Measurements from ENCODE around the gene PMIS2.

Gene PMIS2

DNA sequence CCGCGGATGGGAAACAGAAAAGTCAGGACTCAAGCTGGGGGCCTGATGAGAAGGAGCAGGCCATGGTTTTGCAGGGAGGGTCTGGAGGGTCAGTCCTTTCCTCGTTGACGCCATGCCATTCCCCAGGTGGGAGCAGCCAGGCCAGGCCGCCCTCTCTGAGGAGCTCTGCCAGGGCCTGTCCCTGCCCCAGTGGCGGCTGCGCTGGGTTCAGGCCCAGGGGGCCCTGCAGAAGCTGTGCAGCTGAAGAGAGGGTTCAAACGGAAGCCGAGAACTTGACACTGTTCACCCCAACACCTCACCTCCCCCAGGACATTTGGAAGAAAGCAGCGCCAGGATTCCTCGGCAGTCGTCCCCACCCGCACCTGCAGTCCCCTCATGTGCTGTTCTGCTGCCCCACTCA lies 36.8 kb downstream of the PMIS2 start:
- no peak overlapping the region for H2AK5ac ChIP-seq (ENCODE audit: low read length)
- no peak overlapping the region for H2BK5ac ChIP-seq (ENCODE audit: low read depth, low read length, poor library complexity)
- no peaks in the 10 kb centered on the region for H3K4me1 ChIP-seq (ENCODE audit: control insufficient read depth in 1 of 2, insufficient read depth in 2 of 2, low read length in 2 of 2)
- no peak overlapping the region for H3K4me2 ChIP-seq (ENCODE audit: low read length)
- no peaks in the 10 kb centered on the region for H3K9me3 ChIP-seq (ENCODE audit: insufficient read depth, low read depth, low read length)
- no peak overlapping the region for H3K4me3 ChIP-seq (ENCODE audit: low read depth, low read length)
- peaks cover 26 to 33% of the 10 kb centered on the region in 2 experiments for H3K36me3 ChIP-seq (ENCODE audit: control insufficient read depth in 1 of 2, insufficient read depth in 2 of 2, low read length in 2 of 2)
- no peak overlapping the region for H3K18ac ChIP-seq (ENCODE audit: low read length)
- H3K9ac ChIP-seq (ENCODE audit: low read length) = no peak overlapping the region
- peak overlapping the region; percentile 20 for H4K8ac ChIP-seq (ENCODE audit: low read depth, low read length)
- no peak overlapping the region for H3K27ac ChIP-seq (ENCODE audit: low read depth, low read length)
- H3K4ac ChIP-seq (ENCODE audit: low read depth, low read length) = no peak overlapping the region
- no peak overlapping the region for H4K91ac ChIP-seq (ENCODE audit: low read depth, low read length)
- no peak overlapping the region for H2AFZ ChIP-seq (ENCODE audit: insufficient read depth, low read length, poor library complexity)
- no peak overlapping the region for H2BK120ac ChIP-seq (ENCODE audit: insufficient read depth, low read length, poor library complexity)
- no peak overlapping the region for H3K23ac ChIP-seq (ENCODE audit: low read length)
- H3K79me1 ChIP-seq (ENCODE audit: low read length) = no peaks in the 10 kb centered on the region
- H2BK12ac ChIP-seq (ENCODE audit: low read length) = no peak overlapping the region
- no peak overlapping the region for H4K12ac ChIP-seq (ENCODE audit: low read depth, low read length)
- WGBS (ENCODE audit: extremely low coverage, insufficient coverage, insufficient read length) = no CpG with 5 or more reads among the region's 13 CpGs
- DNase-seq = no peak
- no peaks in the 10 kb centered on the region for H3K79me2 ChIP-seq (ENCODE audit: control insufficient read depth, insufficient read depth, low read length, poor library complexity)
- no peak overlapping the region for H3K14ac ChIP-seq (ENCODE audit: low read length)
- no peaks in the 10 kb centered on the region for H3K27me3 ChIP-seq (ENCODE audit: insufficient read depth, low read length)

DNA sequence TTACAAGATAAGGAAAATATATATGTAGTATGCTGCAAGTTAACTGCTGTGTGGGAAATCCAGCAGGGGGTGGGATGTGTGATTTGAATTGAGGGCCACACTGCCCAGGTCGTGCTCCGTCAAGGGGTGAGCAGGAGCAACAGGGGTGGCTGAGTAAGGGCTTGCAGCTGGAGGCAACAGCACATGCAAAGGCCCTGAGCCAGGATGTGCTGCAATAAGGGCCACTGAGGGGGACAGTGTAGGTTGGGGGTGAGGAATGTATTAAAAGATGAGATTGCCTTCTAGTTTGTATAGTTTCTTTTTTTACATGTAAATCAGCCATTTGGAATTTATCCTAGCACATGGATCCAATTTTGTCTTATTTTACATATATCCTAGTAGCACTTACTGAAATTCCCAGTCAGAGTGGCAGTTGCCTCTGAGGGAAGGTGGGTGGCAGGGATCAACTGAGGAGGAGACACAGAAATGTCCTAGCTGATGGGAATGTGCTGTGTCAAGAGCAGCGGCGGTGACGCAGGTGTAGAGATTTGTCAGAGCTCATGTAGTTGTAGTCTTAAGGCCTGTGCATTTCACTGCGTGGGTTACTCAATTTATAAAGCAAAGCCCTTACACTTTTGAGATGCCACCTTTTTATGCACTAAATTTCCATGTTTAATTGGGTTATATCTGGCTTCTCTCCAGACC lies 37.5 kb downstream of the PMIS2 start:
- H3K14ac ChIP-seq (ENCODE audit: low read length) = no peak overlapping the region
- H2BK12ac ChIP-seq (ENCODE audit: low read length) = no peak overlapping the region
- no peak overlapping the region for H3K4ac ChIP-seq (ENCODE audit: low read depth, low read length)
- no peaks in the 10 kb centered on the region for H3K79me1 ChIP-seq (ENCODE audit: low read length)
- H3K4me2 ChIP-seq (ENCODE audit: low read length) = no peak overlapping the region
- H3K36me3 ChIP-seq (ENCODE audit: control insufficient read depth in 1 of 2, insufficient read depth in 2 of 2, low read length in 2 of 2) = peaks cover 20 to 27% of the 10 kb centered on the region in 2 experiments
- H4K91ac ChIP-seq (ENCODE audit: low read depth, low read length) = no peak overlapping the region
- no peak overlapping the region for H3K9ac ChIP-seq (ENCODE audit: low read length)
- no peak overlapping the region for H2BK120ac ChIP-seq (ENCODE audit: insufficient read depth, low read length, poor library complexity)
- no peak for DNase-seq
- no peaks in the 10 kb centered on the region for H3K79me2 ChIP-seq (ENCODE audit: control insufficient read depth, insufficient read depth, low read length, poor library complexity)
- WGBS (ENCODE audit: extremely low coverage, insufficient coverage, insufficient read length) = no CpG with 5 or more reads among the region's 6 CpGs
- H2AFZ ChIP-seq (ENCODE audit: insufficient read depth, low read length, poor library complexity) = no peak overlapping the region
- H3K27me3 ChIP-seq (ENCODE audit: insufficient read depth, low read length) = no peaks in the 10 kb centered on the region
- no peak overlapping the region for H3K27ac ChIP-seq (ENCODE audit: low read depth, low read length)
- H4K12ac ChIP-seq (ENCODE audit: low read depth, low read length) = no peak overlapping the region
- H3K18ac ChIP-seq (ENCODE audit: low read length) = no peak overlapping the region
- no peaks in the 10 kb centered on the region for H3K4me1 ChIP-seq (ENCODE audit: control insufficient read depth in 1 of 2, insufficient read depth in 2 of 2, low read length in 2 of 2)
- H3K9me3 ChIP-seq (ENCODE audit: insufficient read depth, low read depth, low read length) = no peaks in the 10 kb centered on the region
- H3K4me3 ChIP-seq (ENCODE audit: low read depth, low read length) = no peak overlapping the region
- no peak overlapping the region for H2BK5ac ChIP-seq (ENCODE audit: low read depth, low read length, poor library complexity)
- no peak overlapping the region for H2AK5ac ChIP-seq (ENCODE audit: low read length)
- no peak overlapping the region for H3K23ac ChIP-seq (ENCODE audit: low read length)
- H4K8ac ChIP-seq (ENCODE audit: low read depth, low read length) = no peak overlapping the region

DNA sequence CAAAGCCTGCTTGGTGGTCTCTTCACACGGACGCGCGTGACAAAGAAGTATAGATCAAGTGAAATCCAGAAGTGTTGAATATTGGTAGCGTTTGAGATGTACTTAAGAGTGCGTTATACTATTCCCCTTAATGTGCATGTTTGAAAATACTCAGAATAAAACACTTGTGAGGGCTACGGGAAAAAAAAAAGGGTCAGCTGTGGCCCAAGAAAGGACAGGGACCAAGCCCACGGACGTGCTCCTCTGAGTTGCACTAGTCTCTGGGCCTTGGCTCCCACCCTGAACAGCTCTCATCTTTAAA lies 42.2 kb downstream of the PMIS2 start:
- WGBS (ENCODE audit: extremely low coverage, insufficient coverage, insufficient read length) = no CpG with 5 or more reads among the region's 9 CpGs
- Histone ChIP-seq H2BK12ac (ENCODE audit: low read length) (no peak overlapping the region), H2AK5ac (ENCODE audit: low read length) (no peak overlapping the region), H3K27me3 (ENCODE audit: insufficient read depth, low read length) (no peaks in the 10 kb centered on the region), H4K12ac (ENCODE audit: low read depth, low read length) (peak overlapping the region; percentile 71), H3K14ac (ENCODE audit: low read length) (peak overlapping the region; percentile 16), H3K9me3 (ENCODE audit: insufficient read depth, low read depth, low read length) (no peaks in the 10 kb centered on the region), H3K4me3 (ENCODE audit: low read depth, low read length) (peak overlapping the region; percentile 72), H2BK120ac (ENCODE audit: insufficient read depth, low read length, poor library complexity) (peak overlapping the region; percentile 21), H3K79me1 (ENCODE audit: low read length) (peaks cover 2% of the 10 kb centered on the region), H3K4me2 (ENCODE audit: low read length) (peak overlapping the region; percentile 87), H3K4me1 (ENCODE audit: control insufficient read depth in 1 of 2, insufficient read depth in 2 of 2, low read length in 2 of 2) (peaks cover 3 to 4% of the 10 kb centered on the region in 2 experiments), H3K9ac (ENCODE audit: low read length) (peak overlapping the region; percentile 91), H3K23ac (ENCODE audit: low read length) (no peak overlapping the region), H3K36me3 (ENCODE audit: control insufficient read depth in 1 of 2, insufficient read depth in 2 of 2, low read length in 2 of 2) (peaks cover 25 to 28% of the 10 kb centered on the region in 2 experiments), H4K91ac (ENCODE audit: low read depth, low read length) (peak overlapping the region; percentile 36), H2BK5ac (ENCODE audit: low read depth, low read length, poor library complexity) (peak overlapping the region; percentile 17), H3K27ac (ENCODE audit: low read depth, low read length) (peak overlapping the region; percentile 73), H3K4ac (ENCODE audit: low read depth, low read length) (no peak overlapping the region), H2AFZ (ENCODE audit: insufficient read depth, low read length, poor library complexity) (peak overlapping the region; percentile 26), H3K79me2 (ENCODE audit: control insufficient read depth, insufficient read depth, low read length, poor library complexity) (peaks cover 6% of the 10 kb centered on the region), H3K18ac (ENCODE audit: low read length) (peak overlapping the region; percentile 22), H4K8ac (ENCODE audit: low read depth, low read length) (peak overlapping the region; percentile 93)
- no peak for DNase-seq

DNA sequence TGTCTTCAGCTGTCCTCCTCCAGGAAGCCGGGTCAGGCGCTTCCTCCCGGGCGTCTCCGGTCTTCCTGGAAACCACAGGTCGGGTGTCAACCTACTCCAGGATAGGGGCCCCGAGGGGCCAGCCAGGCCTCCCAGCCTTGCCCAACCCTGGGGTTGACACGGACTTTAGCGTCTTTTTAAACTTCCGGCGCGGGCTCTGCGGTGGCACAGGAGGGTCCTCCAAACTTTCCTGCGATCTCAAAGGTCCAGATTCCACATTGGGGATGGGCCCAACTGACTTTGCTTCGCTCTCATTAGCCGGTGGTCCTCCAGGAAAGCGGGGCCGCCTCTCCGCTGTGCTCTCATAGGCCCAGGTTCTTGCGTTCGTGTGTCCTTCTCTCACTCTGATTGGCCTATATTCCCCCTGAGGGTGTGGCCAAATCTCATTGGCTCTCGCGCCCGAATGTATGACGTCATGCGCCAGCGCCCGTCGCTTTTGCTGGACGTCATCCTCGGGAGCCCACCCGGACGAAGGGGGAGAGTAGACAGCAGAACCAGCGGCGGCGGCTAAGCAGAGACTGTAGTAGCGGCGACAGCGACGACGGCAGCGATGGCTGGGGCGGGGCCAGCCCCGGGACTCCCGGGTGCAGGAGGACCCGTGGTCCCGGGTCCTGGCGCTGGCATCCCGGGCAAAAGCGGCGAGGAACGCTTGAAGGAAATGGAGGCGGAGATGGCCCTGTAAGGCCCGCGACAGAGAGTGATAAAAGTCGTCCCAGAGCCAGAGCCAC lies 42.8 kb downstream of the PMIS2 start, which contains the start of gene RBM42:
TSS of gene RBM42 (plus strand) at position 472 of the 767 bp plus-strand sequence. CDS start at position 590, 118 bp downstream.
- Histone ChIP-seq H3K27me3 (ENCODE audit: insufficient read depth, low read length) (no peaks in the 10 kb centered on the region), H2AFZ (ENCODE audit: insufficient read depth, low read length, poor library complexity) (peak within 1 kb of the TSS; percentile 46)

More for the DNA sequence above, 42.8 kb downstream of the PMIS2 start, which contains the start of gene RBM42:
- Histone ChIP-seq H3K4me3 (ENCODE audit: low read depth, low read length) (peak within 1 kb of the TSS; percentile 85), H2AK5ac (ENCODE audit: low read length) (peak within 1 kb of the TSS; percentile 70), H2BK5ac (ENCODE audit: low read depth, low read length, poor library complexity) (peak within 1 kb of the TSS; percentile 42), H3K23ac (ENCODE audit: low read length) (no peak within 1 kb of the TSS), H3K79me2 (ENCODE audit: control insufficient read depth, insufficient read depth, low read length, poor library complexity) (peaks cover 6% of the 10 kb centered on the region), H3K36me3 (ENCODE audit: control insufficient read depth in 1 of 2, insufficient read depth in 2 of 2, low read length in 2 of 2) (peaks cover 30 to 33% of the 10 kb centered on the region in 2 experiments), H3K4me2 (ENCODE audit: low read length) (peak within 1 kb of the TSS; percentile 98), H3K9ac (ENCODE audit: low read length) (peak within 1 kb of the TSS; percentile 97), H3K18ac (ENCODE audit: low read length) (peak within 1 kb of the TSS; percentile 52), H4K8ac (ENCODE audit: low read depth, low read length) (peak within 1 kb of the TSS; percentile 95), H2BK120ac (ENCODE audit: insufficient read depth, low read length, poor library complexity) (peak within 1 kb of the TSS; percentile 40), H3K4me1 (ENCODE audit: control insufficient read depth in 1 of 2, insufficient read depth in 2 of 2, low read length in 2 of 2) (peaks cover 3 to 4% of the 10 kb centered on the region in 2 experiments), H4K91ac (ENCODE audit: low read depth, low read length) (peak within 1 kb of the TSS; percentile 61), H3K14ac (ENCODE audit: low read length) (peak within 1 kb of the TSS; percentile 56), H3K79me1 (ENCODE audit: low read length) (peaks cover 2% of the 10 kb centered on the region), H2BK12ac (ENCODE audit: low read length) (peak within 1 kb of the TSS; percentile 15), H3K4ac (ENCODE audit: low read depth, low read length) (peak within 1 kb of the TSS; percentile 81), H3K9me3 (ENCODE audit: insufficient read depth, low read depth, low read length) (no peaks in the 10 kb centered on the region), H3K27ac (ENCODE audit: low read depth, low read length) (peak within 1 kb of the TSS; percentile 73), H4K12ac (ENCODE audit: low read depth, low read length) (peak within 1 kb of the TSS; percentile 73)
- WGBS (ENCODE audit: extremely low coverage, insufficient coverage, insufficient read length) = no CpG with 5 or more reads among the region's 56 CpGs
- DNase-seq = peak; percentile 97 to 100

All from trophoblast cell (in vitro differentiated cells and primary cell).